ENCODE measurements around the gene EFNA1.

- no peak for TF ChIP-seq TAF1 (IDR thresholded peaks at IDR 0.05; ENCODE audit: low read depth, low read length)
- TF ChIP-seq POLR2A (IDR thresholded peaks at IDR 0.05; ENCODE audit: low read depth, low read length), result no peak
- TF ChIP-seq POLR2AphosphoS5 (IDR thresholded peaks at IDR 0.05; ENCODE audit: low read depth, low read length), result no peak
Measured at GRCh38 chr1:155134880-155135414, 7.3 kb downstream of the EFNA1 start.
